ENCODE data around the gene PRR16.

- no peak for TF ChIP-seq CTCF (conservative IDR thresholded peaks at IDR 0.05; ENCODE audit: low read depth in 2 of 2)
- no peak for TF ChIP-seq REST (IDR thresholded peaks at IDR 0.05; ENCODE audit: unreplicated experiment)
- no peak for TF ChIP-seq POLR2AphosphoS5 (IDR thresholded peaks at IDR 0.05; ENCODE audit: low read depth)
- TF ChIP-seq EZH2phosphoT487 (IDR thresholded peaks at IDR 0.05; ENCODE audit: unreplicated experiment), result no peak
- TF ChIP-seq EZH2 (IDR thresholded peaks at IDR 0.05; ENCODE audit: low read depth, unreplicated experiment), result no peak
- no peak for TF ChIP-seq ZNF114 (CRISPR knock-in tag; IDR thresholded peaks at IDR 0.05)
- no peak for TF ChIP-seq JUNB (IDR thresholded peaks at IDR 0.05; ENCODE audit: unreplicated experiment)
- TF ChIP-seq CREB1 (CRISPR knock-in tag; IDR thresholded peaks at IDR 0.05; ENCODE audit: low read depth), result no peak
- TF ChIP-seq STAT1 (IDR thresholded peaks at IDR 0.05; ENCODE audit: unreplicated experiment), result no peak
- TF ChIP-seq ZNF462 (CRISPR knock-in tag; IDR thresholded peaks at IDR 0.05), result no peak
- no peak for TF ChIP-seq ZNF331 (CRISPR knock-in tag; IDR thresholded peaks at IDR 0.05; ENCODE audit: low read depth)
Observed at GRCh38 chr5:120502531-120502930, 38.4 kb downstream of the PRR16 start.

Measured in GM23338 (cell line).